Fibroblast of lung (primary cell): Measurements from ENCODE around the gene PCDHA9. TPM values are rescaled to one million over a fixed set of nuclear protein-coding genes. Genes with fewer than 3 reads are reported as not detected.

Source experiments
- DNase-seq, 2 donors: peaks; one replicate each; pipeline versions ENCODE4 v3.0.0 to v3.0.0-alpha.2; 2010; ENCODE audit warnings: low read depth in 2 of 2
- H2AFZ ChIP-seq: 2 replicates; pipeline ENCODE4 v1.5.1; 2012; ENCODE audit warnings: low read length, control low read depth, inconsistent platforms
- H3K27ac ChIP-seq: 2 replicates; pipeline ENCODE4 v1.5.1; 2011; ENCODE audit warnings: low read length, control low read depth; ENCODE audit not compliant: insufficient read depth
- H3K27me3 ChIP-seq: 2 replicates; pipeline ENCODE4 v1.5.1; 2011; ENCODE audit warnings: mild to moderate bottlenecking, low read length; ENCODE audit not compliant: control insufficient read depth, insufficient read depth
- H3K36me3 ChIP-seq: 2 replicates; pipeline ENCODE4 v1.5.1; 2011; ENCODE audit warnings: low read length; ENCODE audit not compliant: control insufficient read depth, insufficient read depth
- H3K4me1 ChIP-seq: 2 replicates; pipeline ENCODE4 v1.5.1; 2011; ENCODE audit warnings: low read length; ENCODE audit not compliant: control insufficient read depth, insufficient read depth; ENCODE audit errors: extremely low read depth
- H3K4me2 ChIP-seq: 2 replicates; pipeline ENCODE4 v1.5.1; 2011; ENCODE audit warnings: low read length, control low read depth; ENCODE audit not compliant: insufficient read depth; ENCODE audit errors: extremely low read depth
- H3K4me3 ChIP-seq, 4 experiments: fragments of 200-600 bp in 1 of 4; sonication (generic) in 1 of 4; replicated peaks in 1 of 4; 2 replicates each; pipeline ENCODE4 v1.5.1; 2011 to 2016; ENCODE audit warnings: low read length in 4 of 4, low read depth in 3 of 4, mild to moderate bottlenecking in 3 of 4, control low read depth in 2 of 4, inconsistent platforms in 1 of 4, mixed read lengths in 1 of 4; ENCODE audit not compliant: insufficient read depth in 1 of 4; ENCODE audit errors: control extremely low read depth in 1 of 4
- H3K79me2 ChIP-seq: 2 replicates; pipeline ENCODE4 v1.5.1; 2012; ENCODE audit warnings: mild to moderate bottlenecking, low read length, inconsistent platforms; ENCODE audit not compliant: control insufficient read depth, insufficient read depth
- H3K9ac ChIP-seq: 2 replicates; pipeline ENCODE4 v1.5.1; 2011; ENCODE audit warnings: mild to moderate bottlenecking, low read length, control low read depth; ENCODE audit not compliant: insufficient read depth
- H3K9me3 ChIP-seq: 2 replicates; pipeline ENCODE4 v1.5.1; 2012; ENCODE audit warnings: low read depth, low read length; ENCODE audit not compliant: control insufficient read depth, insufficient read depth
- H4K20me1 ChIP-seq: 2 replicates; pipeline ENCODE4 v1.5.1; 2011; ENCODE audit warnings: low read length; ENCODE audit not compliant: control insufficient read depth, insufficient read depth; ENCODE audit errors: extremely low read depth
- EZH2 ChIP-seq: IDR thresholded peaks from 2 replicates; pipeline ENCODE4 v1.5.1; 2012; ENCODE audit warnings: low read length, control low read depth, mild to moderate bottlenecking; ENCODE audit errors: missing control alignments
- polyA plus RNA-seq, 2 donors: library from polyadenylated mRNA; depleted of rRNA in 1 of 2; stranded (reverse) in 1 of 2; unstranded in 1 of 2; fragments of >200 nt; gene quantifications; 2 replicates each; pipeline ENCODE4 v1.2.1, GENCODE V29; 2011 to 2012; ENCODE audit warnings: missing spikeins in 1 of 2
- total RNA-seq: library from RNA; depleted of rRNA; stranded (reverse); fragments of >200 nt; gene quantifications from 2 replicates; pipeline ENCODE4 v1.2.1, GENCODE V29; 2014
- TF ChIP-seq, protein P1 (sequence below), 2 donors: IDR thresholded peaks in 1 of 2; conservative IDR thresholded peaks in 1 of 2; 1 replicate in 1 of 2; 2 replicates in 1 of 2; pipeline ENCODE4 v1.5.1; 2011 to 2012; ENCODE audit warnings: low read length in 2 of 2, control low read depth in 1 of 2, inconsistent platforms in 1 of 2, low read depth in 1 of 2, mild to moderate bottlenecking in 1 of 2

The PCDHA9 gene
- total and polyA plus RNA-seq, 2 donors (not counting 1 experiment from before 2014, with no cell fraction given): 0.03 to 0.33 TPM

DNA sequence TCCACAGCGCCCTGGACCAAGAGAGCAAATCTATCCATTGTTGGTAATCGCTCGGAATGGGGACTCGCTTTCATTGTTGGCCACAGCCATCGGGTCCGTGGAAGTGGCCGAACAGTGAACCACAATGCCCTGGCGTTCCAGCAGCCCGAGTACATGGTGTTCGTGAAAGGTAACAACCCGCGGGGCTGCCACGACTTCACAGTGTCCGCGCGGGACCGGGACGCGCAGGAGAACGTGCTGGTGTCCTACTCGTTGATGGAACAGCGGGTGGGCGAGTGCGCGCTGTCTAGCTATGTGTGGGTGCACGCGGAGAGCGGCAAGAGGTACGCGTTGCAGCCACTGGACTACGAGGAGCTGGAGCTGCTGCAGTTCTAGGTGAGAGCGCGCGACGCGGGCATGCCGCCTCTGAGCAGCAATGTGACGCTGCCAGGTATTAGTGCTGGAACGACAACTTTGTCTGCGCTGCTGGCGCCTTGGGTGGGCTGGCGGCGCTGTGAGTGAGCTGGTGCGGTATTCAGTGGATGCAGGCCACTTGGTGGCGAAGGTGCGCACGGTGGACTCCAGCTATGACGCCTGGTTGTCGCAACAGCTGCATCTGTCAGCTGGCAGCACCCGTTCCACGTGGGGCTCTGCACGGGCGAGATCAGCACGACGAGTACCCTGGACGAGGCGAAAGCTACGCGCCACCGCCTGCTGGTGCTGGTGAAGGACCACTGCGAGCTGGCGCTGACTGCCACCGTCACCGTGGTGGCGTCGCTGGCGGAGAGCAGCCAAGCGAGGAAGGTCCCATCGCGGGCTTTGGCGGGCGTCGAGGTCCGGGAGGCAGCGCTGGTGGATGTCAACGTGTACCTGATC lies 14.5 kb downstream of the PCDHA9 start:
- no peaks in the 10 kb centered on the region for H3K79me2 ChIP-seq
- no peaks in the 10 kb centered on the region for H4K20me1 ChIP-seq
- no peak overlapping the region for H3K4me3 ChIP-seq
- no peak overlapping the region for H3K27ac ChIP-seq
- no peak overlapping the region for H3K9ac ChIP-seq
- TF ChIP-seq EZH2: no peak
- TF ChIP-seq, protein P1, sequence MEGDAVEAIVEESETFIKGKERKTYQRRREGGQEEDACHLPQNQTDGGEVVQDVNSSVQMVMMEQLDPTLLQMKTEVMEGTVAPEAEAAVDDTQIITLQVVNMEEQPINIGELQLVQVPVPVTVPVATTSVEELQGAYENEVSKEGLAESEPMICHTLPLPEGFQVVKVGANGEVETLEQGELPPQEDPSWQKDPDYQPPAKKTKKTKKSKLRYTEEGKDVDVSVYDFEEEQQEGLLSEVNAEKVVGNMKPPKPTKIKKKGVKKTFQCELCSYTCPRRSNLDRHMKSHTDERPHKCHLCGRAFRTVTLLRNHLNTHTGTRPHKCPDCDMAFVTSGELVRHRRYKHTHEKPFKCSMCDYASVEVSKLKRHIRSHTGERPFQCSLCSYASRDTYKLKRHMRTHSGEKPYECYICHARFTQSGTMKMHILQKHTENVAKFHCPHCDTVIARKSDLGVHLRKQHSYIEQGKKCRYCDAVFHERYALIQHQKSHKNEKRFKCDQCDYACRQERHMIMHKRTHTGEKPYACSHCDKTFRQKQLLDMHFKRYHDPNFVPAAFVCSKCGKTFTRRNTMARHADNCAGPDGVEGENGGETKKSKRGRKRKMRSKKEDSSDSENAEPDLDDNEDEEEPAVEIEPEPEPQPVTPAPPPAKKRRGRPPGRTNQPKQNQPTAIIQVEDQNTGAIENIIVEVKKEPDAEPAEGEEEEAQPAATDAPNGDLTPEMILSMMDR (conservative IDR thresholded peaks at IDR 0.05 in 1 of 2, IDR thresholded peaks at IDR 0.05 in 1 of 2; ENCODE audit: low read depth in 1 of 2, low read length in 2 of 2): no peak
- no peak overlapping the region for H2AFZ ChIP-seq
- H3K4me1 ChIP-seq: no peaks in the 10 kb centered on the region
- H3K9me3 ChIP-seq: no peaks in the 10 kb centered on the region
- H3K27me3 ChIP-seq: no peaks in the 10 kb centered on the region
- no peaks in the 10 kb centered on the region for H3K36me3 ChIP-seq
- DNase-seq: no peak
- no peak overlapping the region for H3K4me2 ChIP-seq

DNA sequence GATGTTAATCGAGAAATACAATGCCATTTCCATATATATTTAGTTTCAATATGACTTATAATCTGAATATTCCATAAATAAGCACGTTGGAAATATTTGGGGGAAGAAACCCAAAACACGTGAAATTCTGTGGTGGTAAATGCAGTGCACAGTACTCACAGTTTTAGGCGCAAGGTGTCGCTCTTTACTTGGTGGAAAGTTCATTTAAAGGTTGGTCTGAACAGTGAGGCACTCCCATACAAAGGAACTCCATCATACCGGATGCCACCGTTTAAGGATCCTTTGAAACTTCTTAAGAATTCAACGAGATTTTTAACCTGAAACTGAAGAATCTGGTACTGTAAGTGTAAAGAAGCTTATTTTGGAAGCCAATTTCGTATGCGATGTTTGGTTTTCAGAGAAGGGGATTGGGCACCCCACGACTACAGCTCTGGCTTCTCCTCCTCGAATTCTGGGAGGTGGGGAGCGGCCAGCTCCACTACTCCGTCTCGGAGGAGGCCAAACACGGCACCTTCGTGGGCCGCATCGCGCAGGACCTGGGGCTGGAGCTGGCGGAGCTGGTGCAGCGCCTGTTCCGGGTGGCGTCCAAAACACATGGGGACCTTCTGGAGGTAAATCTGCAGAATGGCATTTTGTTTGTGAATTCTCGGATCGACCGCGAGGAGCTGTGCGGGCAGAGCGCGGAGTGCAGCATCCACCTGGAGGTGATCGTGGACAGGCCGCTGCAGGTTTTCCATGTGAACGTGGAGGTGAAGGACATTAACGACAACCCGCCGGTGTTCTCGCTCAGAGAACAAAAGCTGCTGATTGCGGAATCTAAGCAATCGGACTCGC lies 20.8 kb downstream of the PCDHA9 start, which contains the start of gene PCDHA11:
Gene PCDHA11 (plus strand): TSS at position 237 of the 834 bp plus-strand sequence. CDS start 147 bp downstream, at position 384.
- H3K27me3 ChIP-seq: no peaks in the 10 kb centered on the region
- no peak within 1 kb of the TSS for H2AFZ ChIP-seq
- H3K4me2 ChIP-seq: no peak within 1 kb of the TSS
- H4K20me1 ChIP-seq: no peaks in the 10 kb centered on the region
- no peaks in the 10 kb centered on the region for H3K4me1 ChIP-seq
- H3K4me3 ChIP-seq: no peak within 1 kb of the TSS
- no peak within 1 kb of the TSS for H3K9ac ChIP-seq
- no peak within 1 kb of the TSS for H3K27ac ChIP-seq
- H3K9me3 ChIP-seq: no peaks in the 10 kb centered on the region
- DNase-seq: no peak
- TF ChIP-seq EZH2: no peak
- TF ChIP-seq, protein P1 (conservative IDR thresholded peaks at IDR 0.05 in 1 of 2, IDR thresholded peaks at IDR 0.05 in 1 of 2; ENCODE audit: low read depth in 1 of 2, low read length in 2 of 2): no peak
- H3K36me3 ChIP-seq: no peaks in the 10 kb centered on the region
- no peaks in the 10 kb centered on the region for H3K79me2 ChIP-seq

DNA sequence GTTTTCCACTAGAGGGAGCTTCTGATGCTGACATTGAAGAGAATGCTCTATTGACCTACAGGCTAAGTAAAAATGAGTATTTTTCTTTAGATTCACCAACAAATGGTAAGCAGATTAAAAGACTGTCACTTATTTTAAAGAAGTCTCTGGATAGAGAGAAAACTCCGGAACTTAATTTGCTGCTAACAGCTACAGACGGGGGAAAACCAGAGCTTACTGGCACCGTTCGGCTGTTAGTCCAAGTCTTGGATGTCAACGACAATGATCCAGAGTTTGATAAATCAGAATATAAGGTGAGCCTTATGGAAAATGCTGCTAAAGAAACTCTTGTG lies 21.3 kb downstream of the PCDHA9 start:
- H3K4me3 ChIP-seq: no peak overlapping the region
- H3K79me2 ChIP-seq: no peaks in the 10 kb centered on the region
- no peak overlapping the region for H2AFZ ChIP-seq
- H3K36me3 ChIP-seq: no peaks in the 10 kb centered on the region
- H3K27ac ChIP-seq: no peak overlapping the region
- TF ChIP-seq, protein P1 (conservative IDR thresholded peaks at IDR 0.05 in 1 of 2, IDR thresholded peaks at IDR 0.05 in 1 of 2; ENCODE audit: low read depth in 1 of 2, low read length in 2 of 2): no peak
- TF ChIP-seq EZH2: no peak
- no peak overlapping the region for H3K4me2 ChIP-seq
- H3K27me3 ChIP-seq: no peaks in the 10 kb centered on the region
- no peaks in the 10 kb centered on the region for H3K9me3 ChIP-seq
- no peaks in the 10 kb centered on the region for H4K20me1 ChIP-seq
- no peak for DNase-seq
- no peak overlapping the region for H3K9ac ChIP-seq
- H3K4me1 ChIP-seq: no peaks in the 10 kb centered on the region
